ENCODE measurements around the gene PITX3. TPM values are rescaled to one million over a fixed set of nuclear protein-coding genes. Genes with fewer than 3 reads are reported as not detected.
A peak's percentile ranks its signal among the peaks of the same experiment; 100 is the strongest.

The PITX3 gene
- total and polyA plus RNA-seq, 10 of the 15 experiments (the other 5 are each of a cell fraction or from before 2014, with no cell fraction given): not detected

DNA sequence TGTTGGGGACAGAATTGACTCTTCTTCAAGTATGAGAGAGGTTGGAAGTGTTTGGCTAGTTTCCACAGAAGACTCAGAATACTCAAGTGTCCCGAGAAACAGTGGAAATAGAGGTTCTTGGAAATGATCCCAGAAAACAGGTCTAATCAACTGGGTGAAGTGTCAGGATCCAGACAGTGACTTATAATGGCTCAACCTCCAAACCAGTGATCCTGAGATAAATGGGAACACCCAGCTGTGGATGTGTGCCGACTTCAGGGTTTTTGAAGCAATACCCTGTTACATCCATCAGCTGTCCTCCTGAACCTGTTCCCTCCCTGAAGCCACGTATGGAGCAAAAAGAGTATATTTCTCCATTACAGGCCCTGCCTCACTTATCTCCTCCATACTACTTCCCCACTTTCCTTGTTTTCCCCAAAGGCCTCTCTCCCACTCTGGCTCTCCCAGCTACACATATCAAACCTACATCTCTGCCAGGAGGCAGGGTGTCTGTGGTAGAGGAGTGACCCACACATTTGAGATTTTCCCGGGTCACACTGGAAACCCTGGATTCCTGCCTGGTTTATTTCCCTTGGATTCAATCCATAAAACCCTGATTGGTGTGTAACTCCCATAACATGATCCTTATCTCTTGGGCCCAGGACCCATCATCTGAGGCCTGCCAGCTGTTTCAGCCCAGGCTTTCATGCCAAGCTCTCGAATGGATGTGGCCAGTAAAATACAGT lies 32.8 kb downstream of the PITX3 start (continued):
- TF ChIP-seq, protein P1, sequence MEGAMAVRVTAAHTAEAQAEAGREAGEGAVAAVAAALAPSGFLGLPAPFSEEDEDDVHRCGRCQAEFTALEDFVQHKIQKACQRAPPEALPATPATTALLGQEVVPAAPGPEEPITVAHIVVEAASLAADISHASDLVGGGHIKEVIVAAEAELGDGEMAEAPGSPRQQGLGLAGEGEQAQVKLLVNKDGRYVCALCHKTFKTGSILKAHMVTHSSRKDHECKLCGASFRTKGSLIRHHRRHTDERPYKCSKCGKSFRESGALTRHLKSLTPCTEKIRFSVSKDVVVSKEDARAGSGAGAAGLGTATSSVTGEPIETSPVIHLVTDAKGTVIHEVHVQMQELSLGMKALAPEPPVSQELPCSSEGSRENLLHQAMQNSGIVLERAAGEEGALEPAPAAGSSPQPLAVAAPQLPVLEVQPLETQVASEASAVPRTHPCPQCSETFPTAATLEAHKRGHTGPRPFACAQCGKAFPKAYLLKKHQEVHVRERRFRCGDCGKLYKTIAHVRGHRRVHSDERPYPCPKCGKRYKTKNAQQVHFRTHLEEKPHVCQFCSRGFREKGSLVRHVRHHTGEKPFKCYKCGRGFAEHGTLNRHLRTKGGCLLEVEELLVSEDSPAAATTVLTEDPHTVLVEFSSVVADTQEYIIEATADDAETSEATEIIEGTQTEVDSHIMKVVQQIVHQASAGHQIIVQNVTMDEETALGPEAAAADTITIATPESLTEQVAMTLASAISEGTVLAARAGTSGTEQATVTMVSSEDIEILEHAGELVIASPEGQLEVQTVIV (IDR thresholded peaks at IDR 0.05; ENCODE audit: borderline replicate concordance, partially characterized antibody): no peak
- no peak for TF ChIP-seq KLF5 (IDR thresholded peaks at IDR 0.05; ENCODE audit: partially characterized antibody)
- TF ChIP-seq, protein P2, sequence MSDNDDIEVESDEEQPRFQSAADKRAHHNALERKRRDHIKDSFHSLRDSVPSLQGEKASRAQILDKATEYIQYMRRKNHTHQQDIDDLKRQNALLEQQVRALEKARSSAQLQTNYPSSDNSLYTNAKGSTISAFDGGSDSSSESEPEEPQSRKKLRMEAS (IDR thresholded peaks at IDR 0.05; ENCODE audit: low read depth, low read length): no peak
- no peak for TF ChIP-seq MYB (IDR thresholded peaks at IDR 0.05; ENCODE audit: borderline replicate concordance, low read depth, low read length)
- TF ChIP-seq CHD1 (IDR thresholded peaks at IDR 0.05; ENCODE audit: low read depth, low read length): no peak
- TF ChIP-seq MXI1 (IDR thresholded peaks at IDR 0.05; ENCODE audit: low read depth, low read length): no peak
- no peak for TF ChIP-seq TAF1 (IDR thresholded peaks at IDR 0.05; ENCODE audit: borderline replicate concordance, low read depth, low read length)

DNA sequence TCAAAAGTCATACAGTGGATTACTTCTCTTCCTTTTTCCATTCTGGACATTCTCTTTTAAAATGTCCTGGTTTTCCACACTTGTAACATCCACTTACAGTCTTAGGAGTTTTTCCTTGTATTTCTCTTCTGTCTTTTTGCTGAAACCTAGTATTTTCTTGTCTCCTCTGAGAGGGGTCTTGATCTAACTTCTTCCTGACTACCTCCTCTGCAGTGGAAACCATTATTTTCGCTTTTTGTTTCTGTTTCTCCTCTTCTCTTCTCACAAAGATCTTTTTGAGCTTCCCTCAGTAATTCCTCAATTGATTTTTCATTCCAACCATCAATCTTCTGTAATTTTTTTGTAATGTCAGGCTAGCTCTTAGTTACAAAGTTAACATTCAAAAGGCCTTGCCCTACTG lies 38.9 kb downstream of the PITX3 start:
- 0 out of 3 replicates have a peak, but pooled peaks have one; percentile 38 for ATAC-seq
- BruUV-seq (replicated peaks): no TSS peak
- ChIA-PET CTCF (no interaction called here), POLR2A (no interaction called here), SMC1A (ENCODE audit: uncharacterized antibody, unreplicated experiment) (no interaction called here), RAD21 (ENCODE audit: unreplicated experiment) (no interaction called here)
- Histone ChIP-seq H3K27me3 (replicated peaks in 1 of 2; ENCODE audit: control insufficient read depth in 2 of 2, insufficient read depth in 2 of 2, low read length in 1 of 2) (no peaks in the 10 kb centered on the region), H4K20me1 (ENCODE audit: control insufficient read depth, insufficient read depth) (no peaks in the 10 kb centered on the region), H3K79me2 (ENCODE audit: control insufficient read depth, insufficient read depth, low read length) (no peaks in the 10 kb centered on the region), H3K36me3 (ENCODE audit: control insufficient read depth in 2 of 2, insufficient read depth in 2 of 2, low read length in 1 of 2) (no peaks in the 10 kb centered on the region), H3K9me3 (replicated peaks; ENCODE audit: control insufficient read depth, insufficient read depth, low read length) (peaks cover 3% of the 10 kb centered on the region; the same call in 2 of the 3 replicates), H3K4me3 (no peak overlapping the region), H2AFZ (ENCODE audit: control insufficient read depth, low read depth, low read length) (peak overlapping the region; percentile 85), H3K27ac (ENCODE audit: control insufficient read depth, insufficient read depth) (peak overlapping the region; percentile 29), H3K4me2 (ENCODE audit: control insufficient read depth, insufficient read depth) (peak overlapping the region; percentile 11; the same call in 1 of the 2 replicates), H3K4me1 (ENCODE audit: control insufficient read depth, insufficient read depth, low read length) (no peaks in the 10 kb centered on the region), H3K9ac (ENCODE audit: control insufficient read depth, insufficient read depth, low read length) (no peak overlapping the region)
- intact Hi-C loops (cut with micrococcal nuclease; ENCODE audit: unreplicated experiment): no loop called here
- FAIRE-seq: no peak
- 75% methylated on average over 1 of the region's 1 CpG for WGBS (ENCODE audit: insufficient coverage, insufficient replicate concordance, low lambda C conversion rate, missing lambda C conversion rate)
- DNase-seq (ENCODE audit: low read depth, low spot score): no peak
- in situ Hi-C loops (cut with MboI): no loop called here
- no peak for TF ChIP-seq ZNF622 (IDR thresholded peaks at IDR 0.05)
- TF ChIP-seq, protein P3, sequence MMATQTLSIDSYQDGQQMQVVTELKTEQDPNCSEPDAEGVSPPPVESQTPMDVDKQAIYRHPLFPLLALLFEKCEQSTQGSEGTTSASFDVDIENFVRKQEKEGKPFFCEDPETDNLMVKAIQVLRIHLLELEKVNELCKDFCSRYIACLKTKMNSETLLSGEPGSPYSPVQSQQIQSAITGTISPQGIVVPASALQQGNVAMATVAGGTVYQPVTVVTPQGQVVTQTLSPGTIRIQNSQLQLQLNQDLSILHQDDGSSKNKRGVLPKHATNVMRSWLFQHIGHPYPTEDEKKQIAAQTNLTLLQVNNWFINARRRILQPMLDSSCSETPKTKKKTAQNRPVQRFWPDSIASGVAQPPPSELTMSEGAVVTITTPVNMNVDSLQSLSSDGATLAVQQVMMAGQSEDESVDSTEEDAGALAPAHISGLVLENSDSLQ (IDR thresholded peaks at IDR 0.05): no peak
- no peak for TF ChIP-seq ETV6 (conservative IDR thresholded peaks at IDR 0.05 in 1 of 2, IDR thresholded peaks at IDR 0.05 in 1 of 2; ENCODE audit: borderline replicate concordance in 1 of 2, low read depth in 1 of 2)
- TF ChIP-seq MTA2 (IDR thresholded peaks at IDR 0.05; ENCODE audit: low read depth): no peak
- no peak for TF ChIP-seq NFXL1 (IDR thresholded peaks at IDR 0.05; ENCODE audit: borderline replicate concordance)
- TF ChIP-seq, protein P4, sequence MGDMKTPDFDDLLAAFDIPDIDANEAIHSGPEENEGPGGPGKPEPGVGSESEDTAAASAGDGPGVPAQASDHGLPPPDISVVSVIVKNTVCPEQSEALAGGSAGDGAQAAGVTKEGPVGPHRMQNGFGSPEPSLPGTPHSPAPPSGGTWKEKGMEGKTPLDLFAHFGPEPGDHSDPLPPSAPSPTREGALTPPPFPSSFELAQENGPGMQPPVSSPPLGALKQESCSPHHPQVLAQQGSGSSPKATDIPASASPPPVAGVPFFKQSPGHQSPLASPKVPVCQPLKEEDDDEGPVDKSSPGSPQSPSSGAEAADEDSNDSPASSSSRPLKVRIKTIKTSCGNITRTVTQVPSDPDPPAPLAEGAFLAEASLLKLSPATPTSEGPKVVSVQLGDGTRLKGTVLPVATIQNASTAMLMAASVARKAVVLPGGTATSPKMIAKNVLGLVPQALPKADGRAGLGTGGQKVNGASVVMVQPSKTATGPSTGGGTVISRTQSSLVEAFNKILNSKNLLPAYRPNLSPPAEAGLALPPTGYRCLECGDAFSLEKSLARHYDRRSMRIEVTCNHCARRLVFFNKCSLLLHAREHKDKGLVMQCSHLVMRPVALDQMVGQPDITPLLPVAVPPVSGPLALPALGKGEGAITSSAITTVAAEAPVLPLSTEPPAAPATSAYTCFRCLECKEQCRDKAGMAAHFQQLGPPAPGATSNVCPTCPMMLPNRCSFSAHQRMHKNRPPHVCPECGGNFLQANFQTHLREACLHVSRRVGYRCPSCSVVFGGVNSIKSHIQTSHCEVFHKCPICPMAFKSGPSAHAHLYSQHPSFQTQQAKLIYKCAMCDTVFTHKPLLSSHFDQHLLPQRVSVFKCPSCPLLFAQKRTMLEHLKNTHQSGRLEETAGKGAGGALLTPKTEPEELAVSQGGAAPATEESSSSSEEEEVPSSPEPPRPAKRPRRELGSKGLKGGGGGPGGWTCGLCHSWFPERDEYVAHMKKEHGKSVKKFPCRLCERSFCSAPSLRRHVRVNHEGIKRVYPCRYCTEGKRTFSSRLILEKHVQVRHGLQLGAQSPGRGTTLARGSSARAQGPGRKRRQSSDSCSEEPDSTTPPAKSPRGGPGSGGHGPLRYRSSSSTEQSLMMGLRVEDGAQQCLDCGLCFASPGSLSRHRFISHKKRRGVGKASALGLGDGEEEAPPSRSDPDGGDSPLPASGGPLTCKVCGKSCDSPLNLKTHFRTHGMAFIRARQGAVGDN (IDR thresholded peaks at IDR 0.05): no peak
- no peak for TF ChIP-seq CREB1 (IDR thresholded peaks at IDR 0.05; ENCODE audit: low read depth)

Data from GM12878 (cell line).